Mammary epithelial cell (primary cell): ENCODE measurements around the gene PTPRT.

Source experiments
- EZH2 ChIP-seq: IDR thresholded peaks from 2 replicates; pipeline ENCODE4 v1.6.1; 2012; ENCODE audit warnings: low read length, inconsistent platforms, borderline replicate concordance
- TF ChIP-seq, protein P1 (sequence below), 2 donors: IDR thresholded peaks in 1 of 2; conservative IDR thresholded peaks in 1 of 2; 2 replicates each; pipeline ENCODE4 v1.5.1; 2011 to 2012; ENCODE audit warnings: inconsistent platforms in 2 of 2, low read length in 2 of 2, mild to moderate bottlenecking in 2 of 2, control low read depth in 1 of 2, low read depth in 1 of 2; ENCODE audit not compliant: insufficient read depth in 1 of 2; ENCODE audit errors: extremely low read depth in 1 of 2

- TF ChIP-seq EZH2 = no peak
- TF ChIP-seq, protein P1, sequence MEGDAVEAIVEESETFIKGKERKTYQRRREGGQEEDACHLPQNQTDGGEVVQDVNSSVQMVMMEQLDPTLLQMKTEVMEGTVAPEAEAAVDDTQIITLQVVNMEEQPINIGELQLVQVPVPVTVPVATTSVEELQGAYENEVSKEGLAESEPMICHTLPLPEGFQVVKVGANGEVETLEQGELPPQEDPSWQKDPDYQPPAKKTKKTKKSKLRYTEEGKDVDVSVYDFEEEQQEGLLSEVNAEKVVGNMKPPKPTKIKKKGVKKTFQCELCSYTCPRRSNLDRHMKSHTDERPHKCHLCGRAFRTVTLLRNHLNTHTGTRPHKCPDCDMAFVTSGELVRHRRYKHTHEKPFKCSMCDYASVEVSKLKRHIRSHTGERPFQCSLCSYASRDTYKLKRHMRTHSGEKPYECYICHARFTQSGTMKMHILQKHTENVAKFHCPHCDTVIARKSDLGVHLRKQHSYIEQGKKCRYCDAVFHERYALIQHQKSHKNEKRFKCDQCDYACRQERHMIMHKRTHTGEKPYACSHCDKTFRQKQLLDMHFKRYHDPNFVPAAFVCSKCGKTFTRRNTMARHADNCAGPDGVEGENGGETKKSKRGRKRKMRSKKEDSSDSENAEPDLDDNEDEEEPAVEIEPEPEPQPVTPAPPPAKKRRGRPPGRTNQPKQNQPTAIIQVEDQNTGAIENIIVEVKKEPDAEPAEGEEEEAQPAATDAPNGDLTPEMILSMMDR (conservative IDR thresholded peaks at IDR 0.05 in 1 of 2, IDR thresholded peaks at IDR 0.05 in 1 of 2; ENCODE audit: extremely low read depth in 1 of 2, insufficient read depth in 1 of 2, low read depth in 1 of 2, low read length in 2 of 2) = no peak
Observed at GRCh38 chr20:42581311-42581710, 608.4 kb downstream of the PTPRT start.
